Measurements from ENCODE around the gene PRR5. TPM values are rescaled to one million over a fixed set of nuclear protein-coding genes. Genes with fewer than 3 reads are reported as not detected.

PRR5 gene
- total RNA-seq, 1 experiment from 2014 or later: 9.4 TPM

DNA sequence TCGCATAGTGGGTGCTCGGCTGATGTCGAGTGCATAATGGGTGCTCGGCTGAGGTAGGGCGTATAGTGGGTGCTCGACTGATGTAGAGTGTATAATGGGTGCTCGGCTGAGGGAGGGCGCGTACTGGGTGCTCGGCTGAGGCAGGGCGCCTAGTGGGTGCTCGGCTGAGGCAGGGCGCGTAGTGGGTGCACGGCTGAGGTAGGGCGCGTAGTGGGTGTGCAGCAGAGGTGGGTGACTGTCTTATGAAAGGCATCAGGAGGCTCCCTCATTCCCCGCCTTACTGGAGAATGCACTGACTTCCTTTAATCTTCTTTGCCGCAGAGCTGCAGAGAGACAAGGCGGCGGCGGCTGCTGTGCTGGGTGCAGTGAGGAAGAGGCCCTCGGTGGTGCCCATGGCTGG, 84.1 kb downstream of the PRR5 start:
- no peak for DNase-seq (ENCODE audit: low read depth)

DNA sequence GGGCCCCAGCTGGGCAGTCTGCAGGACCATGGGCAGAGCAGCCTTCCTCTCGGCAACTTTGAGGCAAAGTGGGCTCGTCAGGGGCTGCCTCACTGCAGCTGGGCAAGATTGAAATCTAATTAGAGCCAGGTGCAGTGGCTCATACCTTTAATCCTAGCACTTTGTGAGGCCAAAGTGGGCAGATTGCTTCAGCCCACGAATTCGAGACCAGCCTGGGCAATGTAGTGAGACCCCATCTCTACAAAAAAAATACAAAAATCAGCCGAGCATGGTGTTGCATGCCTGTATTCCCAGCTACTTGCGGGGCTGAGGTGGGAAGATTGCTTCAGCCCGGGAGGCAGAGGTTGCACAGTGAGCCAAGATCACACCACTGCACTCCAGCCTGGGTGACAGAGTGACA, 84.6 kb downstream of the PRR5 start:
- no peak for DNase-seq (ENCODE audit: low read depth)

Other genes with a start within 250 kb of the PRR5 start
- 21.2 and 21.8 TPM in 2 replicates for gene RTL6, start 204.0 kb upstream of the PRR5 start, total RNA-seq (2014; rRNA removed)
- not detected in 2 replicates for gene ARHGAP8, start 50.4 kb downstream of the PRR5 start, total RNA-seq (2014; rRNA removed)